GM18868 (cell line): ENCODE measurements around the gene SLC52A3.
"Not testable (repeated sequence)": the region's sequence is repeated elsewhere in the genome, so short reads cannot be mapped to it uniquely, and the experiment has no call there.

Source experiments
- ATAC-seq: cut with Tn5 transposase; IDR thresholded peaks from one replicate; pipeline ENCODE4 v1.9.1; 2021; ENCODE audit warnings: mild to moderate bottlenecking, moderate library complexity; ENCODE audit not compliant: unreplicated experiment

The SLC52A3 gene

DNA sequence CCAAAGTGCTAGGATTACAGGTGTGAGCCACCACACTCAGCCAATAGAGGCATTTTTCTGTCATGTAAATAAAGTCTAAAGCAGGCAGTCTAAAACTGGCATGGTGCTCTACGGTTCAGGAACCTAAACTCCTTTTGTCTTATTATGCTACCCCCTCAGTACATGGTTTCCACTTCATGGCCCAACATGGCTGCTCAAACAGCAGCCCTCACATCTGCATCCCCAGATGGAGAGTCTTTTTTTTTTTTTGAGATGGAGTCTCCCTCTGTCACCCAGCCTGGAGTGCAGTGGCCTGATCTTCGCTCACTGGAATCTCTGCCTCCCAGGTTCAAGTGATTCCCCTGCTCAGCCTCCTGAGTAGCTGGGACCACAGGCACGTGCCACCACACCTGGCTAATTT lies 38.3 kb downstream of the SLC52A3 start:
- no peak for ATAC-seq

DNA sequence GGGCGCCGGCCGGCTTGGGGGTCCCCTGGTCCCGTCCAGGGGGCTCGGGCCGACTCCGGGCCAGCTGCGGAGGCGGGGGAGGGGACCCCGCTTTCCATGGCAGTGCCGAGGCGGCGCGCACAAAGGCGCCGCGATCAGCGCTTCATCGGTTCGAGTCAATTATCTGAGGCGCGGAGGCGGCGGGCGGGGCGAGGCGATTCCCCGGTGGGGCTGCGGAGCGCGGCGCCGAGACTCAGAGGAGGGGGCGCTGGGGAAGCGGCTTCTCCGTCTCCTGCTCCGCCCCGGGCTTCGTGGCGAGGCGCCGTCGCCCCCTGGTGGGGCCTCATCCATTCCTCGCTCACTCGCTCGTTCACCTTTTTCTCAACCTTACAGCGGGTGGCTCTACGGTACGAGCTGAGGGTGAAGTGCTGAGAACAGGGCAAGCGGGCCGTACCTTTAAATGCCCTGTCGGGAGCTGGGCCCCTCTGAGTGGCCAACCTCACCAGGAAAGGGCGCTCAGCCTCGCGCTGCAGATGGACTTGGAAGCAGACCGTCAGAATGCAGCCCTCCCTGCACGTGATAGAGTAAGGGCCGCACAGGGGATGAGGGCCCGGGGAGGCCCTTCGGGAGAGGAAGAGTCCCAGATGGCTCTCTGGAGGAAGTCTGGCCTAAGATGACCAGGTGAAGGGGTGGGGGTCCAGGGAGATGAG lies 39.9 kb downstream of the SLC52A3 start:
- ATAC-seq, result no peak

DNA sequence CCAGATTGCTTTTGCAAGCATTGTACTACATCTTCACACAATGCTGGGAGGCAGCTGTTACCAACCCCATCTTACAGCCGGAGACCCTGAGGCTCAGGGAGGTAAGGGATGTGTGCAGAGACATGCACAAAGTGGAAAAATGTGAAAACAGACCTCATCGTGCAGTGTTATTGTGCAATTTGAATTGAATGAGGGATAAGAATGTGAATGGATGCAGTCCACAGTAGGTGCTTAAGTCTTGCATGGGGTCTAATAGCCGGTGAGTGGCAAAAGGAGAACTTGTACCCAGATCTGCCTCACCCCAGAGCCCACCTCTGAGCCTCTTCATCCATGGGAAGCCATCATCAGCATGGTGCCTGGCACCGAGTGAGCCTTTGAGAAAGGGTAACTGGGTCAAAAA lies 42.1 kb downstream of the SLC52A3 start:
- ATAC-seq, result no peak

- ATAC-seq, result no peak
These were observed 42.8 kb downstream of the SLC52A3 start for GRCh38 chr20:725491-725890.

DNA sequence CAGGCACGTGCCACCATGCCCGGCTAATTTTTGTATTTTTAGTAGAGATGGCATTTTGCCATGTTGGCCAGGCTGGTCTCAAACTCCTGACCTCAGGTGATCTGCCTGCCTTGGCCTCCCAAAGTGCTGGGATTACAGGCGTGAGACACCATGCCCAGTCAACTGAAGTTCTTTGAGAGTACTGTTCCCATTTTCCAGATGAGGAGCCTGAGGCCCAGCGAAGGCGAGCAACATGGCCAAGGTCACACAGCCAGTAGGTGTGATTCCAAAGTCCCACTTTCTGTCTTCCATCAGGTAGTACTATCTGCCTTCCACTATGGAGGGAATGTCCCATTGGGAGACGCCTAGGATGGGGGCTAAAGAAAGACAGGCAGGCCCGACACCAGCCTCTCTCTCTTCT lies 43.5 kb downstream of the SLC52A3 start:
- ATAC-seq, result not testable (repeated sequence)

DNA sequence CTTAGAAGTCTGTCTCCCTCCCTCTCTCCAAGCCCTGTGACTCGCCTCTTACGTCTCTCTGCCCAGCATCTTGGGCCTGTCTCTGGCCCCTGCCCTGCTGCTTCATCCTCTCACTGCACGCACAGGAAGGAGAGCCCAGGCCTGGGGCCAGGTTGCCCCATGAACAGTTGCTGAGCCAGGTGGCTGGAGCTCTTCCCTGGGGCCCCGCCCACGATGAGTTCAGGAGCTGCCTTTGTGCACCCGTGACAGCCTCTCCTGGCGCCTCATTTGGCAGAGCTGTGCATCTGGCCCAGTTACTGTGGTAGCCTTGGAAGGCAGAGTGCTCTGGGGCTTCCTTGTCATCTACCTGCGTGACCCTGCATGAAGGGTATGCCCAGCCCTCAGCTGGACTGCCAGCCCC lies 44.5 kb downstream of the SLC52A3 start:
- ATAC-seq, result no peak

- ATAC-seq, result no peak
These were observed 45.3 kb downstream of the SLC52A3 start for GRCh38 chr20:722822-723644.

DNA sequence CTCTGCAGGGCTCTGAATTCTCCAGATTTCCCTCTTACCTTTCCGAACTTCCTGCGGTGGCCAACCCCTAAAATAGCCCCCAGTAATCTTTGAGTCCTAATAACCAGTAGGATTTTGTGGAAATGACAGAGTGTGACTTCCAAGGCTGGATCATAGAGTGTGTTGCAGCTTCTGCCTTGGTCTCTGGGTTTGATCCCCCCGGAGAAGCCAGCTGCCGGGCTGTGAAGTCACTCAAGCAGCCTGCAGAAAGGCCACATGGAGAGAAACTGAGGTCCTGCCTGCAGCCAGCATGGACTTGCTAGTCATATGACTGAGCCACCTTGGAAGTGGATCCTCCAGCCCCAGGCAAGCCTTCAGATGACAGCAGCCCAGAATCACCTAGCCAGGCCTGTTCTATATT lies 46.4 kb downstream of the SLC52A3 start:
- ATAC-seq, result no peak

- no peak for ATAC-seq
These were observed 48.5 kb downstream of the SLC52A3 start for GRCh38 chr20:719816-720215.

DNA sequence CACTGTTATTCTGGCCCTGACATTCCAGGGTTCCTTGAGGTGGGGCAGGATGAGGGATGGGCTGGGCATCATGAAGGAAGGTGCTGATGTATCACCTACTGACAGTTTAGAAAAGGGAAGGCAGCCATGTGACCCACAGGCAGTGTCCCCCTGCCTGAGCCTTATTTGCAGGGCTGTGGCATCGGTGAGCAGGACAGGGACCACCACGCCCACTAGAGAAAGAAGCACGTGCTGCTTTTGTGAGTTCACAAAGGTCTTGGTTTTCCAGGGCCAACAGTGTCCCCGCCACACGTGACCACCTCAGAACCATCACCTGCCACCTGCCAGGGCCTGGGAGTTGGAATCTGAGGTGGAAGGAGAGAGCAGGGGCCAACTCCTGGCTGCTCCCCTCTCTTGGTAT lies 49.2 kb downstream of the SLC52A3 start:
- ATAC-seq, result no peak

DNA sequence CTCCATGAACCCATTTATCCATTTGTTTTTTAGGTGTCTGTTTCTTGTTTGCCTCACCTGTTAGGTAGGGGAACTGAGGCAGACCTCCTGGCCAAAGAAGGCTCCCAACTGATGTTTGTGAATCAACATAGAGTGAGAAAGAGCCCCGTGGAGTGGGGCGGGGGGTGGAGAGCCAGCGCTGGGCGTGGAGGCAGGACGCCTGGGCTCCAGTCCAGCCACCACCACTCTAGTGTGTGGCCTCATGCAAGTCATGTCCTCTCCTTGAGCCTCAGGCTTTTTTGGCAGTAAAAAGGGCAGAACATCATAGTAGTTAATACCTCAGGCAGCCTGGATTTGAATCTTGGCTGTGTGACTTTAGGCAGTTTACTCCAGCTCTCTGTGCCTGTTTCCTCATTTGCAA lies 50.5 kb downstream of the SLC52A3 start:
- ATAC-seq, result no peak

DNA sequence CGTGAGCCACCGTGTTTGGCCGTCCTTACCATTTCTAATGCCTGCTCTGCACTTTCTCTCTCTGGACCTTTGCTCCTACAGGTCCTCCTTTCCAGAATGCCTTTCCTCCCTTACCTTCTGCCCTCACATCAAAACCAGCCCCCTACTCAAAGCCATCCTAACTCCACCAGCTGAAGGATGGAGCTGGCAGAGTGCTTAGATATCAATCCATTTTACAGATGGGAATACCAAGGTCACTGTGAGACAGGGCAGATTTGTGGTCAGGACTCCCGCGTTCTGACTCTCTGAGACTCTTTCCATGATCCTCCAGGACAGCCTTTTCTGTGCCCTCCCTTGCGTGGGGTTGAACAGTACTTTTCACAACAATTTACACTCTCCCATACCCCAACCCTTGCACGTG lies 51.0 kb downstream of the SLC52A3 start:
- no peak for ATAC-seq

- no peak for ATAC-seq
These were observed 53.8 kb downstream of the SLC52A3 start for GRCh38 chr20:714453-714852.

DNA sequence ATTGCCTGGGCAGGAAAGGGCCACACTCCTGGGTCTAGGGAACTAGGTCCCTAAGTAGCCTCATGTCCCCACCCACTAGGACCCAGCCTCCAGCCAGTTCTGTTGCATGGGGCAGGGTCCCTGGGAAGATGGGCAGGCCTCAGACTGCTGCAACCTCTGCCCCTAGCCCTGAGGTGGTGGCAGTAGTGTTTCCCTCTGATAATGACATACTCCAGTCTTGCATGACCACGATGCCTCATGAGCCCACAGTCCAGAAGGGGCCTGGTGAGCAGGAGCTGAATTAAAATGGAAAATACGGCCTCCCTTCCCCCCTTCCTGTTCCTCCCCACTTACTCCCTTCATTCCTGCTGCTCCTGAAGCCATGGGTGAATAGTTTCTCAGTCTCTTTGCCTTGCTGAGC lies 56.7 kb downstream of the SLC52A3 start:
- no peak for ATAC-seq

DNA sequence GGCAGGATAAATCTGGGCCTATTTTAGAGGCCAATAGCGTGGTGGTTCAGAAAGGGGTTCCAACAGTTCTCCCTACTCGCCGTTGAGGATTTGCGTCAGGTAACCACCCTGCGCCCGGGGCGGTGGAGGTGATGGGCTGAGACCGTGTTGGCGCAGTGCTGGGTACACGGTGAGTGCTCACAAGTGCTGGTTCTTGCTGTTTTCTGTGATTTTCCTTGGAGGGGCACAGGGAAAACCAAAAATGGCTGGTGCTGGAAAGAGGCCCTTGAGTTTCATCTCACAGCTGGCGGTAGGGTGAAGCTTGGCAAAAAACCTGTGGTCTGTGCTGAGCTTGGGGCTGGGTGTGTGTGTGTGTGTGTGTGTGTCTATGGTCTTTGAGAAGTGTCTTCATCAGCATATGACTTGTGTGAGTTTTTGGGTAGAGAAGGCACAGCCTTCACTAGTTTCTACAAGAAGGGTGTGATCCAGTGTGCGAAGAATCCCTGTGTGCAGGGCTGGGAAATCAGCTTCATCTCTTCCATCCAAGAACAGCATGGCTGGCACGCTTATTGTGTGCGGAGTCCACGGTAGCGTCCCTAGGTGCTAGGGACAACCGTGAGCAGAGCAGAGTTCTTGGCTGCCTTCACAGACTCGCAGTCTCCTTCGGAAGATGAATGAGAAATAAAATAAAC lies 57.4 kb downstream of the SLC52A3 start:
- ATAC-seq, result no peak
